ENCODE results near the gene FTO. TPM values are rescaled to one million over a fixed set of nuclear protein-coding genes. Genes with fewer than 3 reads are reported as not detected.

The FTO gene
- polyA plus RNA-seq, 1 donor from 2014 or later: 80.1 TPM

GRCh38 chr16:53971616-53972015 lies 267.7 kb downstream of the FTO start:
- no peak overlapping the region for H3K9ac ChIP-seq (ENCODE audit: low read length)
- no peak for TF ChIP-seq MXI1 (conservative IDR thresholded peaks at IDR 0.05; ENCODE audit: poor library complexity, severe bottlenecking)
- no peak for TF ChIP-seq EP300 (conservative IDR thresholded peaks at IDR 0.05; ENCODE audit: poor library complexity, severe bottlenecking)
- no peak for TF ChIP-seq SMC3 (conservative IDR thresholded peaks at IDR 0.05; ENCODE audit: poor library complexity)
- no peak for TF ChIP-seq CTCF (IDR thresholded peaks at IDR 0.05; ENCODE audit: poor library complexity, severe bottlenecking)
- no peak for TF ChIP-seq RAD21 (conservative IDR thresholded peaks at IDR 0.05)
- TF ChIP-seq POLR2AphosphoS5 (IDR thresholded peaks at IDR 0.05): no peak
- no peak for TF ChIP-seq REST (IDR thresholded peaks at IDR 0.05; ENCODE audit: borderline replicate concordance)
- no peak for TF ChIP-seq TAF1 (IDR thresholded peaks at IDR 0.05; ENCODE audit: low read depth)
- TF ChIP-seq EZH2 (IDR thresholded peaks at IDR 0.05; ENCODE audit: borderline replicate concordance, insufficient read depth, low read length, poor library complexity, severe bottlenecking): no peak
- no peaks in the 10 kb centered on the region for H3K36me3 ChIP-seq (ENCODE audit: insufficient read depth, low read length)
- no peak overlapping the region for H3K4me2 ChIP-seq (ENCODE audit: low read length)
- H3K9me2 ChIP-seq (ENCODE audit: insufficient read depth, low read length): no peaks in the 10 kb centered on the region
- H4K20me1 ChIP-seq (ENCODE audit: insufficient read depth): no peaks in the 10 kb centered on the region
- no peak overlapping the region for H3K27ac ChIP-seq (ENCODE audit: low read length)
- H3K9me3 ChIP-seq (ENCODE audit: low read length): no peaks in the 10 kb centered on the region
- no peaks in the 10 kb centered on the region for H3K79me2 ChIP-seq (replicated peaks; ENCODE audit: insufficient read depth, low read length)
- H2AFZ ChIP-seq (ENCODE audit: low read depth, low read length): no peak overlapping the region
- no peaks in the 10 kb centered on the region for H3K27me3 ChIP-seq (ENCODE audit: insufficient read depth, low read depth, low read length)
- no peaks in the 10 kb centered on the region for H3F3A ChIP-seq (ENCODE audit: insufficient read depth, low read length, poor library complexity, severe bottlenecking)
- H3K4me3 ChIP-seq (ENCODE audit: low read length): no peak overlapping the region

- H3K9me2 ChIP-seq (ENCODE audit: insufficient read depth, low read length): no peaks in the 10 kb centered on the region
- no peaks in the 10 kb centered on the region for H4K20me1 ChIP-seq (ENCODE audit: insufficient read depth)
- H3K9me3 ChIP-seq (ENCODE audit: low read length): no peaks in the 10 kb centered on the region
- TF ChIP-seq EZH2 (IDR thresholded peaks at IDR 0.05; ENCODE audit: borderline replicate concordance, insufficient read depth, low read length, poor library complexity, severe bottlenecking) (no peak), SMC3 (conservative IDR thresholded peaks at IDR 0.05; ENCODE audit: poor library complexity) (no peak), REST (IDR thresholded peaks at IDR 0.05; ENCODE audit: borderline replicate concordance) (no peak), CTCF (IDR thresholded peaks at IDR 0.05; ENCODE audit: poor library complexity, severe bottlenecking) (no peak), POLR2AphosphoS5 (IDR thresholded peaks at IDR 0.05) (no peak), EP300 (conservative IDR thresholded peaks at IDR 0.05; ENCODE audit: poor library complexity, severe bottlenecking) (no peak), MXI1 (conservative IDR thresholded peaks at IDR 0.05; ENCODE audit: poor library complexity, severe bottlenecking) (no peak), TAF1 (IDR thresholded peaks at IDR 0.05; ENCODE audit: low read depth) (no peak), RAD21 (conservative IDR thresholded peaks at IDR 0.05) (no peak)
- no peak overlapping the region for H3K9ac ChIP-seq (ENCODE audit: low read length)
- H3K27ac ChIP-seq (ENCODE audit: low read length): no peak overlapping the region
- no peaks in the 10 kb centered on the region for H3K79me2 ChIP-seq (replicated peaks; ENCODE audit: insufficient read depth, low read length)
- no peak overlapping the region for H3K4me2 ChIP-seq (ENCODE audit: low read length)
- H3K36me3 ChIP-seq (ENCODE audit: insufficient read depth, low read length): no peaks in the 10 kb centered on the region
- H3K27me3 ChIP-seq (ENCODE audit: insufficient read depth, low read depth, low read length): no peaks in the 10 kb centered on the region
- no peaks in the 10 kb centered on the region for H3F3A ChIP-seq (ENCODE audit: insufficient read depth, low read length, poor library complexity, severe bottlenecking)
- no peak overlapping the region for H3K4me3 ChIP-seq (ENCODE audit: low read length)
- no peak overlapping the region for H2AFZ ChIP-seq (ENCODE audit: low read depth, low read length)
Measured at GRCh38 chr16:53973021-53973420, 269.1 kb downstream of the FTO start.

All from neural cell (in vitro differentiated cells).